Esophagus squamous epithelium (tissue), 5 donors: ENCODE measurements around the gene GRAP. TPM values are rescaled to one million over a fixed set of nuclear protein-coding genes. Genes with fewer than 3 reads are reported as not detected.
A peak's percentile ranks its signal among the peaks of the same experiment; 100 is the strongest.

ENCODE experiments used
- DNase-seq: peaks from one replicate; lab custom pipeline; 2025; lab: John Stamatoyannopoulos, UW
- H3K27ac ChIP-seq, 4 donors: fragments of 200-600 bp; sonication (generic); one replicate each; pipeline ENCODE4 v1.5.1; 2016 to 2019; ENCODE audit warnings: mild to moderate bottlenecking in 1 of 4
- H3K27me3 ChIP-seq, 4 donors: fragments of 200-600 bp; sonication (generic); 1 replicate in 3 of 4; 2 replicates in 1 of 4; pipeline versions ENCODE4 v1.5.1 to v1.6.0; 2017 to 2021; ENCODE audit warnings: antibody characterized with exemption in 1 of 4
- H3K36me3 ChIP-seq, 3 donors: fragments of 200-600 bp; sonication (generic); one replicate each; pipeline ENCODE4 v1.5.1; 2016 to 2019
- H3K4me1 ChIP-seq, 3 donors: fragments of 200-600 bp; sonication (generic); one replicate each; pipeline ENCODE4 v1.5.1; 2017 to 2019
- H3K4me3 ChIP-seq, 4 donors: fragments of 200-600 bp; sonication (generic); 1 replicate in 3 of 4; 2 replicates in 1 of 4; pipeline ENCODE4 v1.5.1; 2016 to 2019; ENCODE audit warnings: mild to moderate bottlenecking in 2 of 4, moderate library complexity in 1 of 4
- H3K9me3 ChIP-seq, 3 donors: fragments of 200-600 bp; sonication (generic); one replicate each; pipeline ENCODE4 v1.5.1; 2016 to 2019
- CTCF ChIP-seq, 6 experiments: fragments of 450-650 bp in 4 of 6; fragments of 200-600 bp in 2 of 6; sonication (generic) in 2 of 6; IDR thresholded peaks; one replicate each; pipeline ENCODE4 v1.5.1; 2016 to 2019; ENCODE audit warnings: antibody characterized with exemption in 6 of 6, mild to moderate bottlenecking in 4 of 6, moderate library complexity in 4 of 6
- POLR2A ChIP-seq, 4 donors: fragments of 450-650 bp; IDR thresholded peaks; one replicate each; pipeline ENCODE4 v1.6.1; 2017; ENCODE audit warnings: antibody characterized with exemption in 4 of 4, mild to moderate bottlenecking in 4 of 4, moderate library complexity in 3 of 4
- WGBS, 2 donors: methylation state at CpG; one replicate each; pipeline ENCODE4 v1.1.5; 2018; 5-methylcytosine and 5-hydroxymethylcytosine counted together
- intact Hi-C: fragments of 100-400 bp; cut with DNase I; formaldehyde crosslinking; loops from one replicate; pipeline ENCODE4 v1.15.0; 2022
- total RNA-seq, 4 donors: library from RNA; depleted of rRNA; stranded (reverse); fragments of >200 nt; gene quantifications; one replicate each; pipeline ENCODE4 v1.1.0, GENCODE V29; 2016
- donor health status: DM: yes; HTN: yes; CAD: no.

Gene GRAP
- total RNA-seq, 4 donors from 2014 or later, result 1.0 to 4.2 (median 1.7) TPM

GRCh38 chr17:18997650-18998196 is 49.0 kb downstream of the GRAP start:
- 68 to 88% methylated on average over 2 to 4 of the region's 6 CpGs for whole genome bisulfite sequencing, 2 donors

GRCh38 chr17:18996458-18996857 is 50.3 kb downstream of the GRAP start:
- peaks cover 0 to 4% (median 0%) of the 10 kb centered on the region in 3 donors for H3K9me3 ChIP-seq
- H3K27ac ChIP-seq, result peak overlapping the region in 3 of 4 donors; percentile 28 to 95 (median 93)
- TF ChIP-seq CTCF (IDR thresholded peaks at IDR 0.05) (no peak), POLR2A (IDR thresholded peaks at IDR 0.05) (no peak)
- H3K4me1 ChIP-seq, result peaks cover 42 to 97% (median 56%) of the 10 kb centered on the region in 3 donors
- 80 to 100% methylated on average over 1 to 2 of the region's 2 CpGs for WGBS, 2 donors
- DNase-seq, result no peak
- peaks cover 0 to 27% (median 6%) of the 10 kb centered on the region in 3 donors for H3K36me3 ChIP-seq
- intact Hi-C loops, result no loop called here
- no peak overlapping the region for H3K4me3 ChIP-seq
- no peaks in the 10 kb centered on the region for H3K27me3 ChIP-seq

More at GRCh38 chr17:18997650-18998196, 49.0 kb downstream of the GRAP start:
- DNase-seq, result no peak
- Histone ChIP-seq H3K36me3 (peaks cover 0 to 27% (median 6%) of the 10 kb centered on the region in 3 donors), H3K27ac (peak overlapping the region; percentile 25 to 96 (median 94)), H3K9me3 (peaks cover 0 to 4% (median 0%) of the 10 kb centered on the region in 3 donors), H3K4me1 (peaks cover 31 to 97% (median 46%) of the 10 kb centered on the region in 3 donors), H3K27me3 (no peaks in the 10 kb centered on the region), H3K4me3 (no peak overlapping the region)
- TF ChIP-seq CTCF (IDR thresholded peaks at IDR 0.05) (no peak), POLR2A (IDR thresholded peaks at IDR 0.05) (no peak)
- intact Hi-C loops, result no loop called here

- DNase-seq, result no peak
- intact Hi-C loops, result no loop called here
- peaks cover 0 to 4% (median 0%) of the 10 kb centered on the region in 3 donors for H3K9me3 ChIP-seq
- peaks cover 51 to 97% (median 64%) of the 10 kb centered on the region in 3 donors for H3K4me1 ChIP-seq
- no peak overlapping the region for H3K4me3 ChIP-seq
- peaks cover 0 to 27% (median 6%) of the 10 kb centered on the region in 3 donors for H3K36me3 ChIP-seq
- TF ChIP-seq POLR2A (IDR thresholded peaks at IDR 0.05), result no peak
- TF ChIP-seq CTCF (IDR thresholded peaks at IDR 0.05), result no peak
- H3K27ac ChIP-seq, result peak overlapping the region in 1 of 4 donors; percentile 93
- WGBS, 2 donors, result 85 to 86% methylated on average over 3 of the region's 3 CpGs
- no peaks in the 10 kb centered on the region for H3K27me3 ChIP-seq
Observed at GRCh38 chr17:18995220-18995619, 51.5 kb downstream of the GRAP start.

GRCh38 chr17:18994631-18995030 is 52.1 kb downstream of the GRAP start:
- H3K27ac ChIP-seq, result peak overlapping the region in 3 of 4 donors; percentile 76 to 84 (median 78)
- no peak for TF ChIP-seq POLR2A (IDR thresholded peaks at IDR 0.05)
- TF ChIP-seq CTCF (IDR thresholded peaks at IDR 0.05), result no peak
- no peak for DNase-seq
- 8 to 21% methylated on average over 1 of the region's 1 CpG for WGBS, 2 donors
- no peaks in the 10 kb centered on the region for H3K27me3 ChIP-seq
- H3K4me3 ChIP-seq, result no peak overlapping the region
- intact Hi-C loops, result no loop called here
- peaks cover 0 to 4% (median 0%) of the 10 kb centered on the region in 3 donors for H3K9me3 ChIP-seq
- peaks cover 55 to 97% (median 69%) of the 10 kb centered on the region in 3 donors for H3K4me1 ChIP-seq
- peaks cover 0 to 31% (median 6%) of the 10 kb centered on the region in 3 donors for H3K36me3 ChIP-seq

- H3K4me3 ChIP-seq, result no peak overlapping the region
- H3K36me3 ChIP-seq, result peaks cover 0 to 37% (median 6%) of the 10 kb centered on the region in 3 donors
- WGBS, 2 donors, result 41 to 44% methylated on average over 10 to 12 of the region's 16 CpGs
- H3K4me1 ChIP-seq, result peaks cover 59 to 97% (median 69%) of the 10 kb centered on the region in 3 donors
- peaks cover 0 to 4% (median 0%) of the 10 kb centered on the region in 3 donors for H3K9me3 ChIP-seq
- TF ChIP-seq POLR2A (IDR thresholded peaks at IDR 0.05), result no peak
- no peak for TF ChIP-seq CTCF (IDR thresholded peaks at IDR 0.05)
- peak overlapping the region; percentile 61 to 84 (median 77) for H3K27ac ChIP-seq
- intact Hi-C loops, result no loop called here
- no peaks in the 10 kb centered on the region for H3K27me3 ChIP-seq
- no peak for DNase-seq
Observed at GRCh38 chr17:18993905-18994526, 52.7 kb downstream of the GRAP start.
